HFFc6 (cell line): ENCODE measurements around the gene NDE1. TPM values are rescaled to one million over a fixed set of nuclear protein-coding genes. Genes with fewer than 3 reads are reported as not detected.

ENCODE experiments used
- DNase-seq: peaks from one replicate; pipeline ENCODE4 v3.0.0-alpha.2; 2018
- H3K27ac Mint-ChIP-seq: 2 replicates; pipeline ENCODE4 v1.8.0; 2020; ENCODE audit warnings: mild to moderate bottlenecking, mixed read lengths
- H3K27me3 Mint-ChIP-seq: 2 replicates; pipeline ENCODE4 v1.8.0; 2021; ENCODE audit warnings: mild to moderate bottlenecking, moderate library complexity, mixed read lengths; ENCODE audit not compliant: insufficient read depth
- H3K36me3 Mint-ChIP-seq: 2 replicates; pipeline ENCODE4 v1.8.0; 2021; ENCODE audit warnings: low read depth, mixed read lengths
- H3K4me1 Mint-ChIP-seq: 2 replicates; pipeline ENCODE4 v1.8.0; 2020; ENCODE audit warnings: low read depth, mixed read lengths
- H3K4me3 Mint-ChIP-seq: 2 replicates; pipeline ENCODE4 v1.8.0; 2020; ENCODE audit warnings: mild to moderate bottlenecking, moderate library complexity, mixed read lengths
- H3K9me3 Mint-ChIP-seq: 2 replicates; pipeline ENCODE4 v1.8.0; 2020; ENCODE audit warnings: mild to moderate bottlenecking, mixed read lengths
- CTCF ChIP-seq: fragments of 200-600 bp; sonication (generic); IDR thresholded peaks from 2 replicates; pipeline ENCODE4 v1.5.0; 2021; ENCODE audit warnings: antibody characterized with exemption, mild to moderate bottlenecking
- total RNA-seq, 6 experiments: library from RNA; stranded (reverse); fragmentation: NEBNext Ultra II Directional; extraction: Animal tissue kit (Norgen Biotek cat#: 25700); gene quantifications; 2 replicates in 1 of 6; 3 replicates in 5 of 6; pipeline ENCODE4 v1.2.3, GENCODE V29; 2021

Gene NDE1
- total RNA-seq, 6 experiments from 2014 or later = 40.6 to 61.0 (median 58.2) TPM

- Mint-ChIP-seq H3K27ac (no peak overlapping the region), H3K4me3 (no peak overlapping the region), H3K27me3 (no peaks in the 10 kb centered on the region; the same call in none of the 2 replicates), H3K4me1 (peaks cover 32% of the 10 kb centered on the region), H3K36me3 (peaks cover 65% of the 10 kb centered on the region), H3K9me3 (no peaks in the 10 kb centered on the region)
- TF ChIP-seq CTCF = no peak
- DNase-seq = no peak
Observed at GRCh38 chr16:15616475-15617165, 33.4 kb upstream of the NDE1 start.

GRCh38 chr16:15617901-15618300 is 32.1 kb upstream of the NDE1 start:
- peak overlapping the region; percentile 80 for H3K27ac Mint-ChIP-seq
- H3K4me3 Mint-ChIP-seq = no peak overlapping the region
- no peaks in the 10 kb centered on the region; the same call in none of the 2 replicates for H3K27me3 Mint-ChIP-seq
- H3K4me1 Mint-ChIP-seq = peaks cover 29% of the 10 kb centered on the region
- peaks cover 60% of the 10 kb centered on the region for H3K36me3 Mint-ChIP-seq
- TF ChIP-seq CTCF = no peak
- no peak for DNase-seq
- no peaks in the 10 kb centered on the region for H3K9me3 Mint-ChIP-seq

GRCh38 chr16:15618392-15618791 is 31.7 kb upstream of the NDE1 start:
- Mint-ChIP-seq H3K9me3 (no peaks in the 10 kb centered on the region), H3K27me3 (no peaks in the 10 kb centered on the region; the same call in none of the 2 replicates), H3K36me3 (peaks cover 58% of the 10 kb centered on the region), H3K4me1 (peaks cover 29% of the 10 kb centered on the region), H3K27ac (peak overlapping the region; percentile 80), H3K4me3 (peak overlapping the region; percentile 2)
- no peak for TF ChIP-seq CTCF
- DNase-seq = peak; percentile 56

GRCh38 chr16:15620611-15621195 is 29.3 kb upstream of the NDE1 start:
- H3K9me3 Mint-ChIP-seq = no peaks in the 10 kb centered on the region
- H3K27ac Mint-ChIP-seq = no peak overlapping the region
- TF ChIP-seq CTCF = no peak
- H3K27me3 Mint-ChIP-seq = no peaks in the 10 kb centered on the region; the same call in none of the 2 replicates
- H3K36me3 Mint-ChIP-seq = peaks cover 68% of the 10 kb centered on the region
- no peak for DNase-seq
- peaks cover 29% of the 10 kb centered on the region for H3K4me1 Mint-ChIP-seq
- H3K4me3 Mint-ChIP-seq = no peak overlapping the region

GRCh38 chr16:15621456-15621855 is 28.6 kb upstream of the NDE1 start:
- Mint-ChIP-seq H3K4me3 (no peak overlapping the region), H3K27me3 (no peaks in the 10 kb centered on the region; the same call in none of the 2 replicates), H3K27ac (no peak overlapping the region), H3K4me1 (peaks cover 29% of the 10 kb centered on the region), H3K36me3 (peaks cover 64% of the 10 kb centered on the region), H3K9me3 (no peaks in the 10 kb centered on the region)
- TF ChIP-seq CTCF = no peak
- DNase-seq = no peak
